Adrenal gland (tissue), 12 donors: ENCODE measurements around the gene NKIRAS1. TPM values are rescaled to one million over a fixed set of nuclear protein-coding genes. Genes with fewer than 3 reads are reported as not detected.

Experiments used
- DNase-seq, 7 donors: peaks; one replicate each; pipeline ENCODE4 v3.0.0-alpha.2; 2019 to 2020
- H3K27ac ChIP-seq, 5 donors: fragments of 200-600 bp; sonication (generic) in 4 of 5; 1 replicate in 3 of 5; 2 replicates in 2 of 5; pipeline versions ENCODE4 v1.5.1 to v1.8.0; 2016 to 2020; ENCODE audit warnings: mild to moderate bottlenecking in 1 of 5
- H3K27me3 ChIP-seq: fragments of 200-600 bp; 2 replicates; pipeline ENCODE4 v1.8.0; 2021
- H3K36me3 ChIP-seq, 2 donors: fragments of 200-600 bp; replicated peaks in 1 of 2; 1 replicate in 1 of 2; 2 replicates in 1 of 2; pipeline versions ENCODE4 v1.5.1 to v1.8.0; 2018 to 2022
- H3K4me1 ChIP-seq, 2 donors: fragments of 200-600 bp; replicated peaks in 1 of 2; 1 replicate in 1 of 2; 2 replicates in 1 of 2; pipeline versions ENCODE4 v1.5.1 to v1.8.0; 2018 to 2021
- H3K4me3 ChIP-seq, 4 donors: fragments of 200-600 bp; sonication (generic) in 3 of 4; one replicate each; pipeline ENCODE4 v1.5.1; 2016 to 2018
- H3K9me3 ChIP-seq, 3 donors: fragments of 200-600 bp; sonication (generic) in 1 of 3; replicated peaks in 1 of 3; 1 replicate in 2 of 3; 2 replicates in 1 of 3; pipeline versions ENCODE4 v1.5.1 to v1.8.0; 2016 to 2021
- CTCF ChIP-seq, 6 experiments: fragments of 450-650 bp in 4 of 6; fragments of 200-600 bp in 2 of 6; sonication (generic) in 1 of 6; IDR thresholded peaks; 1 replicate in 5 of 6; 2 replicates in 1 of 6; pipeline versions ENCODE4 v1.5.1 to v1.8.0; 2016 to 2021; ENCODE audit warnings: antibody characterized with exemption in 6 of 6, mild to moderate bottlenecking in 2 of 6, moderate library complexity in 1 of 6
- POLR2A ChIP-seq, 2 donors: fragments of 450-650 bp; IDR thresholded peaks; one replicate each; pipeline ENCODE4 v1.6.1; 2017; ENCODE audit warnings: antibody characterized with exemption in 2 of 2, mild to moderate bottlenecking in 2 of 2, moderate library complexity in 1 of 2
- WGBS, 4 donors: extraction: QIAGEN DNeasy Blood & Tissue Kit in 2 of 4; methylation state at CpG; one replicate each; pipeline versions ENCODE4 v1.1.5 to v1.1.7; 2013 to 2017; 5-methylcytosine and 5-hydroxymethylcytosine counted together
- intact Hi-C, 2 donors: fragments of 100-400 bp; cut with DNase I; formaldehyde crosslinking; loops; one replicate each; pipeline versions ENCODE4 v1.14.1 to v1.15.0; 2022 to 2023
- polyA plus RNA-seq, 3 donors: library from polyadenylated mRNA; stranded (reverse); fragments of 200-250 nt in 2 of 3; fragments of 350-450 nt in 1 of 3; fragmentation: Illumina TruSeq in 1 of 3; extraction: RNeasy Lipid Tissue Mini Kit (QIAGEN cat#74804) in 1 of 3; gene quantifications; one replicate each; pipeline ENCODE4 v1.2.3, GENCODE V29; 2013 to 2014
- total RNA-seq, 9 donors: library from RNA; depleted of rRNA in 4 of 9; stranded (reverse); fragments of >200 nt in 4 of 9; fragments of 120-200 nt in 1 of 9; fragmentation: NEBNext Ultra II Directional in 1 of 9; extraction: Animal tissue kit (Norgen Biotek cat#: 25700) in 1 of 9; gene quantifications; one replicate each; pipeline versions ENCODE4 v1.1.0 to v1.2.4, GENCODE V29; 2013 to 2023
- donor health status: healthy with polysubstance abuse.
- donor health status: Bipolar disorder and iron deficiency.
- donor health status: DM: yes; HTN: yes; CAD: no.
- donor health status: DM: no; HTN: no; CAD: no.
- donor health status: DM: no; HTN: no; CAD: no.
- donor health status: DM: yes; HTN: yes; CAD: no.

The NKIRAS1 gene
- total and polyA plus RNA-seq, 12 donors, result 6.7 to 36.5 (median 15.1) TPM

GRCh38 chr3:23895181-23895580, 21.6 kb downstream of the NKIRAS1 start:
- Histone ChIP-seq H3K36me3 (no peaks in the 10 kb centered on the region), H3K27me3 (no peaks in the 10 kb centered on the region), H3K27ac (no peak overlapping the region), H3K4me1 (peaks cover 0 to 6% of the 10 kb centered on the region in 2 donors), H3K4me3 (no peak overlapping the region), H3K9me3 (no peaks in the 10 kb centered on the region)
- no peak for TF ChIP-seq CTCF (IDR thresholded peaks at IDR 0.05)
- no peak for TF ChIP-seq POLR2A (IDR thresholded peaks at IDR 0.05)
- 95 to 97% (median 95%) methylated on average over 4 of the region's 4 CpGs for WGBS, 4 donors
- intact Hi-C loops, result loop anchor here (10.0 kb wide), 2 partner anchors 90 to 100 kb away; no protein-coding TSS in a partner anchor
- no peak for DNase-seq

GRCh38 chr3:23894254-23895061, 22.3 kb downstream of the NKIRAS1 start:
- Histone ChIP-seq H3K4me3 (no peak overlapping the region), H3K27ac (no peak overlapping the region), H3K4me1 (peaks cover 0 to 8% of the 10 kb centered on the region in 2 donors), H3K9me3 (no peaks in the 10 kb centered on the region), H3K27me3 (no peaks in the 10 kb centered on the region), H3K36me3 (no peaks in the 10 kb centered on the region)
- intact Hi-C loops, result loop anchor here (10.0 kb wide), 2 partner anchors 90 to 100 kb away; no protein-coding TSS in a partner anchor
- TF ChIP-seq POLR2A (IDR thresholded peaks at IDR 0.05) (no peak), CTCF (IDR thresholded peaks at IDR 0.05) (no peak)
- DNase-seq, result no peak
- WGBS, 4 donors, result 84 to 94% (median 90%) methylated on average over 8 of the region's 8 CpGs

- WGBS, 4 donors, result 56 to 77% (median 66%) methylated on average over 5 of the region's 5 CpGs
- Histone ChIP-seq H3K9me3 (no peaks in the 10 kb centered on the region), H3K36me3 (no peaks in the 10 kb centered on the region), H3K4me3 (no peak overlapping the region), H3K27ac (no peak overlapping the region), H3K4me1 (peaks cover 0 to 14% of the 10 kb centered on the region in 2 donors), H3K27me3 (no peaks in the 10 kb centered on the region)
- intact Hi-C loops, result loop anchor here (10.0 kb wide), 2 partner anchors 95 to 105 kb away; no protein-coding TSS in a partner anchor
- DNase-seq, result no peak
- no peak for TF ChIP-seq CTCF (IDR thresholded peaks at IDR 0.05)
Observed at GRCh38 chr3:23889950-23890349, 26.8 kb downstream of the NKIRAS1 start.

- Histone ChIP-seq H3K27me3 (no peaks in the 10 kb centered on the region), H3K9me3 (no peaks in the 10 kb centered on the region), H3K27ac (no peak overlapping the region), H3K4me3 (no peak overlapping the region), H3K36me3 (no peaks in the 10 kb centered on the region), H3K4me1 (peaks cover 0 to 14% of the 10 kb centered on the region in 2 donors)
- WGBS, 4 donors, result 56 to 71% (median 62%) methylated on average over 2 of the region's 2 CpGs
- no peak for TF ChIP-seq POLR2A (IDR thresholded peaks at IDR 0.05)
- no peak for TF ChIP-seq CTCF (IDR thresholded peaks at IDR 0.05)
- intact Hi-C loops, result no loop called here
- DNase-seq, result no peak
Observed at GRCh38 chr3:23889386-23889785, 27.4 kb downstream of the NKIRAS1 start.
